GM18499 (cell line): ENCODE results near the gene CPA1.

Source experiments
- ATAC-seq: cut with Tn5 transposase; IDR thresholded peaks from one replicate; pipeline ENCODE4 v1.9.1; 2021; ENCODE audit warnings: moderate number of reproducible peaks; ENCODE audit not compliant: insufficient read depth, unreplicated experiment

The CPA1 gene

GRCh38 chr7:130379921-130380860 lies at the start of gene CPA1:
TSS of gene CPA1 (plus strand) at chr7:130380494. CDS start at chr7:130380521, 27 bp downstream.
- ATAC-seq = no peak

- no peak for ATAC-seq
Measured at GRCh38 chr7:130332259-130333053, 47.8 kb upstream of the CPA1 start.

- no peak for ATAC-seq
Measured at GRCh38 chr7:130333832-130334231, 46.5 kb upstream of the CPA1 start.

- no peak for ATAC-seq
Measured at GRCh38 chr7:130334274-130334673, 46.0 kb upstream of the CPA1 start.

GRCh38 chr7:130337410-130337971 lies 42.8 kb upstream of the CPA1 start:
- ATAC-seq = no peak

- ATAC-seq = no peak
Measured at GRCh38 chr7:130338233-130338632, 42.1 kb upstream of the CPA1 start.

- no peak for ATAC-seq
Measured at GRCh38 chr7:130341882-130342281, 38.4 kb upstream of the CPA1 start.

- no peak for ATAC-seq
Measured at GRCh38 chr7:130342701-130343380, 37.5 kb upstream of the CPA1 start.

GRCh38 chr7:130344271-130344866 lies 35.9 kb upstream of the CPA1 start, which contains the start of gene CPA5:
TSS of gene CPA5 (plus strand) at chr7:130344816. CDS start at chr7:130346486, 1,670 bp downstream.
- ATAC-seq = no peak

GRCh38 chr7:130345136-130345535 lies 35.2 kb upstream of the CPA1 start:
- ATAC-seq = no peak

- no peak for ATAC-seq
Measured at GRCh38 chr7:130345725-130346124, 34.6 kb upstream of the CPA1 start.

- ATAC-seq = no peak
Measured at GRCh38 chr7:130346177-130346905, 34.0 kb upstream of the CPA1 start.

GRCh38 chr7:130346941-130347340 lies 33.4 kb upstream of the CPA1 start:
- ATAC-seq = no peak

- no peak for ATAC-seq
Measured at GRCh38 chr7:130349911-130350782, 30.1 kb upstream of the CPA1 start.

GRCh38 chr7:130350945-130351790 lies 29.1 kb upstream of the CPA1 start:
- no peak for ATAC-seq

- ATAC-seq = no peak
Measured at GRCh38 chr7:130351791-130352090, 28.6 kb upstream of the CPA1 start.

- ATAC-seq = no peak
Measured at GRCh38 chr7:130352194-130353074, 27.9 kb upstream of the CPA1 start.
